HG03575 (cell line): ENCODE measurements around the gene CHST1.
A peak's percentile ranks its signal among the peaks of the same experiment; 100 is the strongest.

Experiments
- ATAC-seq: cut with Tn5 transposase; IDR thresholded peaks from one replicate; pipeline ENCODE4 v1.9.1; 2021; ENCODE audit not compliant: unreplicated experiment, insufficient number of reproducible peaks, low FRiP score; ENCODE audit errors: extremely low read depth

CHST1 gene

DNA sequence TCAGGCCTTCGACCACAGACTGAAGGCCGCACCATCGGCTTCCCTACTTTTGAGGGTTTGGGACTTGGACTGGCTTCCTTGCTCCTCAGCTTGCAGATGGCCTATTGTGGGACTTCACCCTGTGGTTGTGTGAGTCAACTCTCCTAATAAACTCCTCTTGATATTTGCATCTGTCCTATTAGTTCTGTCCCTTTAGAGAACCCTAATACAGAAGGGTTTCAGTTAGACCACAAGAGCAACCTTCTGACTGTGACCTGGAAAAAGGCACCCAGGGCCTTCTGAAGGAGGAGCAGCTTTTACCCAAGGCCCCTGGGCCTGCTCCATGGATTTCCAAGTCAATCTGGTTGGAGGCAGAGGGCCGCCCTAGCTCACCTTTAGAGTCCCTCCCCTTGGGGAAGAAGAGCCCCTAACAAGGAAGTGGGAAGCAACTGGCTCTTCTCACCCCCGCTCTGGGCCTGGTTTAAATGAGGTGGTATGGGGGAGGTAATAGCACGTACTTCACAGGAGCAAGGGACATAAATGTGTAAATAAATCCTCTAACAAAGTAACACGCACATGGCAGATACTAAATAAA is 11.2 kb upstream of the CHST1 start:
- peak; percentile 95 for ATAC-seq

DNA sequence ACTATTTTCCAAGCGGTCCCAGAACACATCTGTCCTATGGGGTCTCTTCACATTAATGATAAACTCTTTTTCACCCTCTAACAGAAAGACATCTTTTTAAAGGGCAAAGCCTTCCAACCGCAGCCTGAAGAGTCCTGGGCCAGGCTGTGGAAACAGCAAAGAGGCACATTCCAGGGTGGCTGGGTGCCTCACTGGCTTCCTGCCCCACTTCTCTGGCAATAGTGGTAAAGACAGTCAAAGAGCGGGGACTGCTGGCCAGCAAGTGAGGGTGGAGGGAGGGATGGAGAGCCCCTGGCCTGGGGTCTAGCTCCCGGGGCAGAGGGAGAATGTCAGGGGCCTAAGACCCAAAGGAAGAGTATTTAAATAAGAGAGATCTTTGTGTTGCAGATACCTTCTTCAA is 10.2 kb upstream of the CHST1 start:
- ATAC-seq = no peak

- ATAC-seq = no peak
These were observed 9.2 kb upstream of the CHST1 start for GRCh38 chr11:45674481-45675190.

- no peak for ATAC-seq
These were observed 8.0 kb upstream of the CHST1 start for GRCh38 chr11:45673441-45673840.

- ATAC-seq = no peak
These were observed 7.2 kb upstream of the CHST1 start for GRCh38 chr11:45672593-45672992.

- ATAC-seq = no peak
These were observed 6.1 kb upstream of the CHST1 start for GRCh38 chr11:45671246-45672171.

DNA sequence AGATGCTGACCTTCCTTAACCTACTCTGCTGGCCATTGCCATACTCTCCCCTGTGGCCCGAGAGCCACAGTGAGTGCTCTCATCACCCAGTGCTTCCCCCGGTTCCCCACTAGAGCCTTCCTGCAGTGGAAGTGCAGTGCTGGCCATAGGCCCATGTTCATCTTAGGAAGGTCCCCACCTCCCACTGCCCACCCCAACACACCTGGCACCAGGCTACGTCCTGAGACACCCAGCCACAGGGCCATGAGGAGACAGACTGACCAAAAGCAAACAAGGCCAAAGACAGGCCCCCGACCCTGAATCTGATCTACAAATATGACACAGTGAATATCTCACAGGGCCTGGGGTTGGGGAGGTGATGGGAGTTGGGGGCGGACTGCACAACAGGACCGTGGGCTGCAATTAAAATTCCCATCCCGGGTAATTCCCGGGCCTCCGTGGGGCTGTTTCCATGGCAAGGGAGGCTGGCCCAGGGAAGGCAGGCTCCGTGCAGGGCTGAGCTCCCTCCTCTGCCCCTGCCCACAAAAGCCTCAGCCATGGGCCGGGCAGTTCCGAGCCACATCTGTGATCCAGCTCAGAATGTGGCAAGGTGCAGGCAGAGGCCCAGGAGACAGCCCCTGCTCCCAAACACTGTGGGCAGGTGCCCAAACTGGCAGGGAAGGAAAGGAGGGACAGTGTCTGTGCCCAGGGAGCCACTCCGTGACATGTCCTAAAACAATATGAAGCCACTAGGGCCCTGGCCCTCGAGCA is 5.1 kb upstream of the CHST1 start:
- ATAC-seq = no peak

DNA sequence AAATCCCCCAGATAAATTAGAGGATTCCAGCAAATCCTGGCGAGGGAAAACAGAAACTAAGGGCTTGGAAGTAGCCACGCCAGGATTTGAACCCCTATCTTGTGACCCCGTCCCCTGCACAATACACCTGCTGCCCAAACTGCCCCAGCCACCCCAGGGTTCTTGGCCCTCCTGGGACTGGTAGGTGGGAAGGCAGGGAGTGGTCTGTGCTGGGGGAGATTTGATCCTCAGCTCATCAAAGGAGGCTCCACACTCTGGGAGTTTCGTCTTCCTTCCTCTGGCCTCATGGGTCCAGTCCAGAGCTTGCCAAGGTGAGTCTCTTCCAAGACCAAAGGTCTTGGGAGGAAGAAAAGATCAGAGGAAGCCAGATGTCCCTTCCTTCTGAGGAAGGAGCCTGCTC is 4.5 kb upstream of the CHST1 start:
- no peak for ATAC-seq

DNA sequence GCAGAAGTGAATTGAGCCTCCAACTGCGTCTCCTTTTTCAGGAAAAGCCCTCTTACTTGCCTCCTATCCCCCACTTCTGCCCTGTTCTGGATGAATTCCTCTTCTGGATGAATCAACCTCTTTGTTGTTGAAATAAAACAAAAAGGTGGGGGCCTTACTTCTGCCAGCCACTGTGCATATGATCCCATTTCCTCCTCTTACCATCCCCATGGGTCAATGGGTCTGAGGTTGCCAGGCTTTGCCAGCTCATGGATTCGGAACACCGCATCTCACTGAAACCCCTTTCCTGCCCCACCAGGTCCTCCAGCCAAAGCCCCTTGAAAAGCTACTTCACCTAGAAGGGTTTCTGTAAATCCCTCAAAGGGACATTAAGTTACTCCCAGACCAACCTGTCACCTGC is 3.7 kb upstream of the CHST1 start:
- ATAC-seq = no peak

GRCh38 chr11:45667929-45668680 is 2.7 kb upstream of the CHST1 start:
- ATAC-seq = no peak

- no peak for ATAC-seq
These were observed 1.5 kb upstream of the CHST1 start for GRCh38 chr11:45666648-45667642.

DNA sequence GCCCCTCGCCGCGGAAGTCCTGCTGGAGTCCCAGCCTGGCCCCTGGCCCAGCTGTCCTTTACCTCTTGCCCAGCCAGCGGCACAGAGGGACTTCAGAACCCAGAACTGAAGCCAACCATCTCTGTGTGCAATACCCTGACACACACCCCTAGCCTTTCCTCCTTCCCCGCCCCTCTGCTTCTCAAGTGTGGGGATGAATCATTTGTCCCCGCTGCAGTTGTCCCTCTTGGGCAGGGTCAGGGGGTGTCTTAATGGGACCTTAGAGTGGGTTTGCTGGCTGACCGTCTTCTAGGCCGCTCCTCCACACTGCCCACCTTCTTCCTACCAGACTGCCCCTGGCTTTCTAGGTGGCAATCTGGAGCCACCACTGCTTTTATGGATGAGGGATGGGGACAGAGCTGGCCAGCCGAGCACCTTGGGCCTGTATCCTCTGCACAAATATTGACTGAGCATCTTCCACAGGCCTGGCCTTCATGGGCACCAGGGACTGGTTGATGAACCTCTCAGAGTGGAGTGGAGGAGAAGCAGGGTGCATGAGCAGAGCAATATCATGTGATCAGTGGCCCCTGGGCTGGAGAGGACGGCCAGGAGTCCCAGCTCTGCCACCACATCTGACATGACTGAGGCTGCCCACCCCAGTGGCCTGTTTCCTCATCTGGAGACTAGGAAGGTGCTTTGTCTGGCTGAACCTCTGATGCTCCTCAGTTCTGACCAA is 668 bp upstream of the CHST1 start:
- no peak for ATAC-seq

DNA sequence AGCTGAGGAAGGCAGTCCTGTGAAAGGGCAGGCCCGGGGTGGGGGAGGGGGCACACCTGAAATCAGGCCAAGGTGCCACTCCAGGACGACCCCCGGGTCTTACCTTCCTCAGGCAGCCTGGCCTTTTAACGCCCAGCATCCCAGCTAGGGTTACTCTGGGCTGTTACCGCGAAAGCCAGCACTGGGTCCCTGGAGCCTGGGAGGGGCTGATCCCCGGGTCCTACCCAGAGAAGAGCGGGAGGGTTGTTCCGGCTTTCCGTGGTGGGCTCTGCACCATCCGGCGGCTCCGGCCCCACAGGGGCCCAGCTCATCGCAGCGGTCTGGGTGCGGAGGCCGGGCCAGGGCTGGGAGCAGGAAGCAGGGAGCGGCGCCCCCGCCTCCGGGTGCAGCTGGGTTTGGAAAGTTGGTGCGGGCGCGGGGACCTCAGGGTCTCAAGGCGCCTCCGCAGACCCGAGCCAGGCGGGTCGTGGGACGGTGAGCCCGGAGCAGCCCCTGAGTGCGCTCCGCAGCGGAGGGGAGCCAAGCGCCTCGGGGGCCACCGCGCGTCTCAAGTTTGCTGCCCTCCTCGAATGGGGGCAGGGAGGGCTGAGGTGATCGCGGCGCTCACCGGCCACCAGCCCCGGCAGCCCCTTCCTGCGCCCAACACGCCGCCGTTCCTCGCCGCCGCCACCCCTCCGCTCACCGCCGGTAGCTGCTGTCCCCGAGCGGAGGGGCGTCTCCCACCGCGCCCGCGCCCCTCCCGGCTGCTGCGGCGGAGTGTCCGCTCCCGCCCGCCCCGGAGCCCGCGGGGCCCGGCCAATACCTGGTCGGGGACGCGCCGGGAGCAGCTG is 831 bp downstream of the CHST1 start:
- ATAC-seq = no peak

GRCh38 chr11:45663486-45664375 is 1.7 kb downstream of the CHST1 start:
- ATAC-seq = no peak
